ENCODE data around the gene KLK1. TPM values are rescaled to one million over a fixed set of nuclear protein-coding genes. Genes with fewer than 3 reads are reported as not detected.

The KLK1 gene
- polyA plus RNA-seq, 1 of the 3 experiments (the other 2 are of a cell fraction), result not detected

DNA sequence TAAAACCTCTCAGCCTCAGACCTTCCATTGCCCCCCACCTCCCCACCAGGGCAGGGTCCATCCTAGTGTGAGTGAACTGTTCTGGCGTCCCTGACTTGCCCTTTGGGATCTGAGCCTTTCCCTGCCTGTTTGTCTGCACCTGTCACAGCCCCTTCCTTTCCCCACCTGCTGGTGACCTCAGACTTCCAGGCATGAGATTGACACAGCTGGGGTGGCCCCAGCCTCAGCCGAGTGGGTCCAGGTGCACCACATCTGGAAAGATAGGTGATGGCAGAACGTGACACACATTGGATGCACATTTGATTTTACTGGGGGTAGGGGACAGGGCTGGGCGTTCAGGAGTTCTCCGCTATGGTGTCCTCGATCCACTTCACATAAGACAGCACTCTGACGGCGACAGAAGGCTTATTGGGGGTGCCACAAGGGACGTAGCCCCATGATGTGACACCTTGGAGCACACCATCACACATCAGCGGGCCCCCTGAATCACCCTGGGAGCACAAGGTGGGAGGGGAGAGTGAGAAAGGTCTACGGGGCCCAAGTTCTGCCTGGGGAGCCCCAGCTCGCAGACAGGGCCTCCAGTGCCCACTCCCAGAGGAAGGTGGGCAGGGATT lies 4.6 kb downstream of the KLK1 start:
- Histone ChIP-seq H4K20me1 (ENCODE audit: insufficient read depth) (no peaks in the 10 kb centered on the region), H3F3A (replicated peaks; ENCODE audit: insufficient read depth) (no peaks in the 10 kb centered on the region), H3K4me3 (ENCODE audit: low read depth in 2 of 2, low read length in 1 of 2) (no peak overlapping the region), H3K9me2 (no peaks in the 10 kb centered on the region), H3K36me3 (replicated peaks in 1 of 2; ENCODE audit: control insufficient read depth in 1 of 2, insufficient read depth in 2 of 2, low read length in 1 of 2) (no peaks in the 10 kb centered on the region), H3K27ac (ENCODE audit: low read depth in 2 of 2, low read length in 1 of 2) (no peak overlapping the region), H3K79me2 (ENCODE audit: insufficient read depth) (no peaks in the 10 kb centered on the region), H2AFZ (ENCODE audit: low read depth) (no peak overlapping the region), H3K4me2 (no peak overlapping the region), H3K4me1 (ENCODE audit: control insufficient read depth in 1 of 2, insufficient read depth in 2 of 2, low read depth in 1 of 2, low read length in 1 of 2) (peaks cover 0 to 5% of the 10 kb centered on the region in 2 experiments; a peak in 1 of 4 replicates), H3K27me3 (ENCODE audit: insufficient read depth) (peaks cover 49% of the 10 kb centered on the region), H3K9me3 (no peaks in the 10 kb centered on the region), H3K9ac (no peak overlapping the region)
- WGBS (ENCODE audit: low lambda C conversion rate), result 35% methylated on average over 10 of the region's 12 CpGs
- no peak for DNase-seq
- CTCF ChIA-PET, result no interaction called here
- POLR2A ChIA-PET, result interaction anchor here (1.5 kb wide), 1 partner anchor 14 kb away, joined by 3 read pairs; no protein-coding TSS in a partner anchor
- TF ChIP-seq FOXM1 (IDR thresholded peaks at IDR 0.05; ENCODE audit: low read depth) (no peak), TEAD4 (IDR thresholded peaks at IDR 0.05; ENCODE audit: borderline replicate concordance, insufficient read depth) (no peak), TCF12 (IDR thresholded peaks at IDR 0.05) (no peak), TAF1 (IDR thresholded peaks at IDR 0.05; ENCODE audit: borderline replicate concordance, low read depth, low read length) (no peak)
- TF ChIP-seq, protein P1, sequence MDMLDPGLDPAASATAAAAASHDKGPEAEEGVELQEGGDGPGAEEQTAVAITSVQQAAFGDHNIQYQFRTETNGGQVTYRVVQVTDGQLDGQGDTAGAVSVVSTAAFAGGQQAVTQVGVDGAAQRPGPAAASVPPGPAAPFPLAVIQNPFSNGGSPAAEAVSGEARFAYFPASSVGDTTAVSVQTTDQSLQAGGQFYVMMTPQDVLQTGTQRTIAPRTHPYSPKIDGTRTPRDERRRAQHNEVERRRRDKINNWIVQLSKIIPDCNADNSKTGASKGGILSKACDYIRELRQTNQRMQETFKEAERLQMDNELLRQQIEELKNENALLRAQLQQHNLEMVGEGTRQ (IDR thresholded peaks at IDR 0.05; ENCODE audit: borderline replicate concordance, low read depth, low read length), result no peak
- TF ChIP-seq, protein P2, sequence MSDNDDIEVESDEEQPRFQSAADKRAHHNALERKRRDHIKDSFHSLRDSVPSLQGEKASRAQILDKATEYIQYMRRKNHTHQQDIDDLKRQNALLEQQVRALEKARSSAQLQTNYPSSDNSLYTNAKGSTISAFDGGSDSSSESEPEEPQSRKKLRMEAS (IDR thresholded peaks at IDR 0.05; ENCODE audit: low read depth), result no peak
- TF ChIP-seq, protein P3, sequence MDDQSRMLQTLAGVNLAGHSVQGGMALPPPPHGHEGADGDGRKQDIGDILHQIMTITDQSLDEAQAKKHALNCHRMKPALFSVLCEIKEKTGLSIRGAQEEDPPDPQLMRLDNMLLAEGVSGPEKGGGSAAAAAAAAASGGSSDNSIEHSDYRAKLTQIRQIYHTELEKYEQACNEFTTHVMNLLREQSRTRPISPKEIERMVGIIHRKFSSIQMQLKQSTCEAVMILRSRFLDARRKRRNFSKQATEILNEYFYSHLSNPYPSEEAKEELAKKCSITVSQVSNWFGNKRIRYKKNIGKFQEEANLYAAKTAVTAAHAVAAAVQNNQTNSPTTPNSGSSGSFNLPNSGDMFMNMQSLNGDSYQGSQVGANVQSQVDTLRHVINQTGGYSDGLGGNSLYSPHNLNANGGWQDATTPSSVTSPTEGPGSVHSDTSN (IDR thresholded peaks at IDR 0.05), result no peak

DNA sequence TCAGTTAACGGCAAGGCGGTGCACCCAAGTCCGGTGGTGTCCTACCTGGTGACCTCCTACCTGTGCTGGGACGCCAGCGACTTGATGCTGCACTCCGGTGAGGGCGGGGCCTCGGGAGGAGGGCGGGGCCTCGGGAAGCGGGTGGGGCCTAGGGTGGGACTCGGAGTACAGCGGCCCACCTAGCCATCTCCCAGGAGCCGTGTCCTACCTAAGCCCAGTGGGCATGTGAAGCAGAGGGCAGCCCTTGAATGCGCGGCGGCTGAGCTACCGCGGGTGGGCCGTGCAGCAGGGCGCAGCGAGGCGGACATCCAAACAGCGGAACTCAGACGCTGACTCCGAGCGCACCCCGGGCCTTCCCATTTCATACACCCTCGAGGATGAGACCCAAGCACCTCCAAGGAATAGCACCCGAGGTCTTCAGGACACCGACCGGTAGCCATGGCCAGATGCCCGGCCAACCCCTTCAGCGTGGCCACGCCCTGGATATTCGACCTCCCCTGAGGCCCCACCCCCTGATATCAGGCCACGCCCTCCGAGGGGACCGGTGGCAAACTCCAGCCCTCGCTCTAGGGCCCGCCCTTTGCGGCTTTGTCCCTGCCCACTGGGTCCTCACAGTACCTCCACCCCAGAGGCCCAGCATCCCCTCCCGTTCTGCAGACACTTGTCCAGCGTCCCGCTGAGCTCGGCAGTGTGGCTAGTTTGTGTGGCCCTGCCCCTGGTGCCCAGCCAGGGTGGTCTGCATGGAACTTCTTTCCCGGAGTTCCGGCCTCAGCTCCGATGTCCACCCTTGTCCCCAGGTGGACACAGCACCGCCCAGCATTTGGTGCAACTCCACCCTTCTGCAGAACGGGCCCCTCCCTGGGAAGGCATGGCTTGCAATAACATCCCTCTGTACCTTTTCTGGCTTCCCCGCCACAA lies 5.4 kb downstream of the KLK1 start:
- TF ChIP-seq, protein P1 (IDR thresholded peaks at IDR 0.05; ENCODE audit: borderline replicate concordance, low read depth, low read length), result no peak
- TF ChIP-seq, protein P4, sequence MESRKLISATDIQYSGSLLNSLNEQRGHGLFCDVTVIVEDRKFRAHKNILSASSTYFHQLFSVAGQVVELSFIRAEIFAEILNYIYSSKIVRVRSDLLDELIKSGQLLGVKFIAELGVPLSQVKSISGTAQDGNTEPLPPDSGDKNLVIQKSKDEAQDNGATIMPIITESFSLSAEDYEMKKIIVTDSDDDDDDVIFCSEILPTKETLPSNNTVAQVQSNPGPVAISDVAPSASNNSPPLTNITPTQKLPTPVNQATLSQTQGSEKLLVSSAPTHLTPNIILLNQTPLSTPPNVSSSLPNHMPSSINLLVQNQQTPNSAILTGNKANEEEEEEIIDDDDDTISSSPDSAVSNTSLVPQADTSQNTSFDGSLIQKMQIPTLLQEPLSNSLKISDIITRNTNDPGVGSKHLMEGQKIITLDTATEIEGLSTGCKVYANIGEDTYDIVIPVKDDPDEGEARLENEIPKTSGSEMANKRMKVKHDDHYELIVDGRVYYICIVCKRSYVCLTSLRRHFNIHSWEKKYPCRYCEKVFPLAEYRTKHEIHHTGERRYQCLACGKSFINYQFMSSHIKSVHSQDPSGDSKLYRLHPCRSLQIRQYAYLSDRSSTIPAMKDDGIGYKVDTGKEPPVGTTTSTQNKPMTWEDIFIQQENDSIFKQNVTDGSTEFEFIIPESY (IDR thresholded peaks at IDR 0.05; ENCODE audit: borderline replicate concordance, low read depth), result no peak
- TF ChIP-seq EZH2phosphoT487 (IDR thresholded peaks at IDR 0.05; ENCODE audit: borderline replicate concordance, low read depth), result no peak
- Histone ChIP-seq H3K4me1 (ENCODE audit: control insufficient read depth in 1 of 2, insufficient read depth in 2 of 2, low read depth in 1 of 2, low read length in 1 of 2) (peaks cover 0 to 5% of the 10 kb centered on the region in 2 experiments; a peak in 1 of 4 replicates), H2AFZ (ENCODE audit: low read depth) (peak overlapping the region; percentile 72; the same call in 1 of the 2 replicates), H3K27ac (ENCODE audit: low read depth in 2 of 2, low read length in 1 of 2) (no peak overlapping the region), H3F3A (replicated peaks; ENCODE audit: insufficient read depth) (no peaks in the 10 kb centered on the region), H3K4me2 (peak overlapping the region; percentile 69), H4K20me1 (ENCODE audit: insufficient read depth) (no peaks in the 10 kb centered on the region), H3K9ac (no peak overlapping the region), H3K36me3 (replicated peaks in 1 of 2; ENCODE audit: control insufficient read depth in 1 of 2, insufficient read depth in 2 of 2, low read length in 1 of 2) (no peaks in the 10 kb centered on the region), H3K79me2 (ENCODE audit: insufficient read depth) (no peaks in the 10 kb centered on the region), H3K9me3 (no peaks in the 10 kb centered on the region), H3K4me3 (ENCODE audit: low read depth in 2 of 2, low read length in 1 of 2) (peak overlapping the region; percentile 52 to 55; a peak in 3 of 4 replicates), H3K9me2 (no peaks in the 10 kb centered on the region), H3K27me3 (ENCODE audit: insufficient read depth) (peaks cover 45% of the 10 kb centered on the region)
- peak; percentile 95 for DNase-seq
- ChIA-PET POLR2A (interaction anchor here (1.5 kb wide), 1 partner anchor 13 kb away, joined by 3 read pairs; no protein-coding TSS in a partner anchor), CTCF (no interaction called here)
- 14% methylated on average over 30 of the region's 52 CpGs for WGBS (ENCODE audit: low lambda C conversion rate)
